DMS 273 (cell line): ENCODE measurements around the gene HDAC9.

Source experiments
- DNase-seq: peaks from one replicate; lab custom pipeline; 2025; ENCODE audit not compliant: unreplicated experiment; lab: John Stamatoyannopoulos, UW

Gene HDAC9

DNA sequence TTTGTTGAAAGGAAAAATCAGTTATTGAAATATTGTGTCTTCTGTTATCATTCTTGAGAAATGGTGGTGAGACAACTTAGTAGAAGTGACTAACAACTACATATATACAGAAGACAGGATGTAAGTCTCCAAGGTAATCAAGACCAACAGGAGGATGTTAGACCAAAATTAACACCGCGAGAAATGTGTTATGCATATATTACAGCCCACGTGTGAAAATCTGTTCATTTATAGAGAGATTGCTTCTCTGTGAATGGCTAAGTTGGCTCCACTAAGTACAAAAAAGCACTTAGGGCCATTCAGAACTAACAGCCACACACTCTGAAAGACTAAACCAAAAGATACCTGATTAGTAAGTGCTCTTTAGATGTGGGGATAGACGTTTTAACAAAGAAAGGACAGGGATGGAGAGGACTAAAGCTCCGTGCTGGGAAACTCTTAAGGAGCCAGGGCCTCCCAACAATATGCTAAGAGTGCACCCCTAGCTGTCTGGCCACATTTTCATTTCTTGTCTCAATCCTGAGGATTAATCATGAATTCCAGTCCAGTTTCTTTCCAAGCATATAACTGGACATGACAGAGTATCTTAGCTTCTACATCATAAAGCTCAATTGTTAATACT lies 26.5 kb downstream of the HDAC9 start:
- no peak for DNase-seq

DNA sequence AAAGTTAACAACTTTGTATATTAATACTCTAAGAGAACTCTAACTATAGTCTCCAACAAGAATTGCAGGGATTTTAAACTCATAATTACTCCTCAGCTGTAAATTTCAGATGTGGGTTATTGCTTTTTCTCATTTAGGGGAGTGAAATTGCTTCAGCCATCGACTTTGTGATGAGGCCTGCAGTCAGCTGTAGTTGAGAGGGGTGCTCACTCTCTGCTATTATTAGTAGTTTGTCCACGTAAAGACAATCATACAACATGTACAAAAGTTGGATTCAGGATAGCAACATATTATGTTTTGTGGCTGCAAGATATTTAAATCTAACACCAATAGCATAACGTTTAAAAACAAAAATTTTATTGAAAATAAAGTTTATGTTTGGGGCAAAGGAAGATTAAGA lies 28.7 kb downstream of the HDAC9 start:
- DNase-seq = no peak

GRCh38 chr7:18526368-18526878 lies 30.9 kb downstream of the HDAC9 start:
- DNase-seq = no peak

- no peak for DNase-seq
Measured at GRCh38 chr7:18529239-18529638, 33.7 kb downstream of the HDAC9 start.

DNA sequence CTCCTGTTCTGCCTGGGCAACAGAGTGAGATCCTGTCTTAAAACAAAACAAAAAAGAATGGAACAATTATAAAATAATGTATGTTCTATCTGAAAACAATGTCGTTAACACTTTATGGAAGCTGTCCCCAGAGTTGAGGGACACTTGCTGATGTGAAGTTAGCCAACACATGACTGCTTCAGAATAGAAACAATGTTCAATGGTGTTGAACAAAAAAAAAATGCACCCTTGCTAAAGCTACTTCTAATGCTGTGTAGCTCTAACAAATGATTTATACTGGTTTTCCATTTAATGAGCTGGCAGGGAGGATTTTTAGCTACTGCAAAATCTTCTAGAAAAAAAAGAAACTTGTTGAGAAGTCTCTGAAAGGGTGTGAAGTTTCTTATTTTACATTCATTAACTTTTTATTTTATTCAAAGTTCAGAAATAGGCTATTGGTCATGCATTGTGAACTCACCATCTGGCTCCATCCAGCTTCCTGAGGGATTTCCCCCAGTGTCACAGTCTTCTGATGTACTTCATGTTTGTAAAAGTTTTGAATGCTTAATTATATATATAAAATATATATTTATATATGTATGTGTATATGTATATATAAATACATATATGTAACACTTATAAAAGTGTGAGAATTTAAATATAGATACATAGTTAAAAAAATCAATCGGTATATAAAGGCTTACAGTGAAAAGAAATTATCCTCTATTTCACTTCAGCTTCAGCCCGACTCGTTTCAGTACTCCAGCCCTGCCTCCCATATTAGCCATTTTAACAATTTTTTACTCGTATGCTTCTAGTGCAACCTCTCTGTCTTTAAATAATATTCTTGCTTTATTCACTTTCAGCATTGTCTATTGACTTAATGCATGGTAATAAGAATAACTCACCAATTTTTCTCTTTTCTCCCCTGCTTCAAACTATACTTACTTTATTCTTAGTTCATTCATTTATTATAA lies 35.0 kb downstream of the HDAC9 start:
- peak; percentile 69 for DNase-seq

DNA sequence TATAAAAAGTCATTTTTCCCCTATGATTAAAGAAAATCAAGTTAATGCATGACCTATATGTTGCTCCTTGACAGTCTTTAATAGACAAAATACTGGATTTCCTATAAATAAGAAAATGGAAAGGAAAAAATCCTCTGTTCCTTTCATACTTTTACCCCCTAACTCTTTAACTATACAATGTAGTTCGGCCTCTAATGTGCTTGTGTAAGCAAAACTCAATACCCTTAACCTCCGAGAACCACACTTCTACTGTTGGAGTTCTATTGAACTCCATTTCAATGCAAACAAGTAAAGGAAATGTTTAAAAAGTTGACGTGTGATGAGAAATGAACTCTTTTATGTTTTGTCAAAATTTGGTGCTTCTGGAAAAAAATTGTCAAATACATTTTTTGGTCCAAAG lies 36.0 kb downstream of the HDAC9 start:
- DNase-seq = no peak

DNA sequence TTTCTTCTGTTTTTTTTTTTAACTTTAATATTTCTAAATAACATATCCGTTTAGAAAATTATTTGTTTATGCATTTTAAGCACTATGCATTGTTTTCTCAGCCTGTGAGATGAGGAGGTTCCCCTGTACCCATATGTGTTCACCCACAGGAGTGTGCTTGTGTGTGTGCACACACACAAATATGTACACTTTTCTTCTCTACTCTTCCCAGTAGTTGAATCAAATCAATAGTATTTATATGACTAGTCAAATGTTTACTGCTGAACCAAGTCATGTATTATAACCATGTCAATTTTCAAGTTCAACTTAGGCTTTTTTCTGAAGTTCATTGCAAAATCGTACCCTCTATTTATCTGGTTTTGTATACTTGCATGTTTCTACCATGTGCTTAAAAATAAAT lies 37.3 kb downstream of the HDAC9 start:
- no peak for DNase-seq

- DNase-seq = no peak
Measured at GRCh38 chr7:18534481-18534880, 38.9 kb downstream of the HDAC9 start.

GRCh38 chr7:18535810-18536415 lies 40.4 kb downstream of the HDAC9 start:
- DNase-seq = peak; percentile 32

DNA sequence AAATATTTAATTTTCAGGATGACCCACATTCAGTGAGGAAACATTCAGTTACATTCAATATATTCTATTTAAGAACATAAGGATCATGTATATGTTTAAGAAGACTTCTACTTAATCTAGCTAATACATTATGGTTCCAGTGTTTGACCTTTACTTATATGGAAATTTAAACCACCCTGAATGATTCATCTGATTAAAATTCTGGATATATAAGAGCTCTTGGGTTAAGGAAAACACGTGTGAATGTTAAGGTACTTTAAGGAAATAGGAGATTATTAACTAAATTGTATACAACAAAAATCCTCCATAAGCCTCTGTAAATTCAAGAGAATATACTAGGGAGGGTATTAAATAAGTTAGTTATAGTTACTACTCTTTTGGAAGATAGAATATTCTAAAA lies 40.9 kb downstream of the HDAC9 start:
- no peak for DNase-seq

DNA sequence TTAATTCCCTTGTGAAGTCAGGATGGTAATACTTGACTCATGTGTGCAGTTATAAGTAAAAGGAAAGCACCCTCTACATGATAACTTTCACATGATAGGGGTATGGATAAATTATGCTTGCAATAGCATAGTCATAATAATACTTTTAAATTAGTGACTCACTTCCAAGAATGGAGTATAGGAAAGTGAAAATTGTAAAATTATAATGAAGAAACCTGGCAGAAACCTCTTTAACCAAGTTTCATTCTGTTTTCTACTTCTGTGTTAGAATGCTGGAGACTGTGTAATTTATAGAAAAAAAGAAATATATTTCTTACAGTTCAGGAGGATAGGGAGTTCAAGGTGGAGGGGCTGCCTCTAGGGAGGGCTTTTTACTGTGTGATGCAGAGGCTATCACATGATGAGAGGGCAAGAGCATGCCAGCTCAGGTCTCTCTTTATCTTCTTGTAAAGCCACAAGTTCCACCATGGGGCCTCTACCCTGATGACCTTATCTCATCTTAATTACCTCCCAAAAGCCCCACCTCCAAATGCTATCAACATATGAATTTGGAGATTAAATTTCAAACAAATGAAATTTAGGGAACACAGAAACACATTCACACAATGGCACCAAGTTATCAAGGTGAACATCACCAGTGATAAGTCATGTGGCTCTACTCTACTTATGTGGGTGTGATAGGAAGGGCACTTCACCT lies 43.2 kb downstream of the HDAC9 start:
- DNase-seq = no peak

GRCh38 chr7:18540396-18540795 lies 44.8 kb downstream of the HDAC9 start:
- DNase-seq = no peak

DNA sequence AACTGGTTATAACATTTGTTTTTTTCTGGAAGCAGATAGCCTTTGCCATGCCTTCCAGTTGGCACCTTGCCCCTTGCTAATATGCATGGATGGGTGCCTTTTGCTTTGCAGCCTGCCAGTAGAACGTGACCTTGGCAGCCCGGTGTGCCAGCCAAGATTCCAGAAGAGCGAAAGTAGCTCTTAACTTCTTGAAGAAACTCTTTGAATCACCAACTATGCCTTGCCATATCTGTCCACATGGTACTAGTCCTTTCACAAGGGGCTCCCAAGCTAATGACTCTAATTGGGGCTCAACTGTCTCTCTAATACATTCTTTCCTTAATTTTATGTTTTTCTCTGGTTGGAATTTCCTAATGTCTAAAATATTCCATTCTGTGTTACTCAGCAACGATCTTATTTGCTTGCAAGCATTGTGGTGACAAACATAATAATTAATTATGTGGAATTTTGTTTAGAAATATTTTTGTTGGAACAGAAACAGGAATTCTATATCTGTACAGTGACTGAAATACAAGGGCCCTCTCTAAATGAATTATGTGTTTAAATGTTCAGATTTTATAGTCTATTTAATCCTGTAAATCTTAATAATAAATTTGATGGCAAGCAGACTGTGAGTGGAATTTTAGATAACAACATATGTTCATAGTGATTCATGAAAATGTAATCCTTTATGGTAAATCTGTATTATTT lies 45.8 kb downstream of the HDAC9 start:
- DNase-seq = peak; percentile 81

DNA sequence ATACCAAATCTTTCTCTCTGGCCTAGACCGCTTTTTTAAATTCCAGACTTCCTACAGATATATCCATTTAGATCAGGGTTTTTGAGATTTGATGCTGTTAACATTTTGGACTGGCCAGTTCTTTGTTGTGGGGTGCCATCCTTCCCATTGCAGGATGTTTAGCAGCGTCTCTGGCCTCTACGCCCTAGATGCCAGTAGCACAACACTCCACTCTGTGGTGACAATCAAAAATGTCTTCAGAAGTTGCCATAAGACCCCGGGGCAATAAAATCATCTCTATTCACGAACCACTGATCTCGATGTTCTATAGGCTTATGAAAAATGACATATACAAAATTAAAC lies 46.3 kb downstream of the HDAC9 start:
- DNase-seq = no peak

DNA sequence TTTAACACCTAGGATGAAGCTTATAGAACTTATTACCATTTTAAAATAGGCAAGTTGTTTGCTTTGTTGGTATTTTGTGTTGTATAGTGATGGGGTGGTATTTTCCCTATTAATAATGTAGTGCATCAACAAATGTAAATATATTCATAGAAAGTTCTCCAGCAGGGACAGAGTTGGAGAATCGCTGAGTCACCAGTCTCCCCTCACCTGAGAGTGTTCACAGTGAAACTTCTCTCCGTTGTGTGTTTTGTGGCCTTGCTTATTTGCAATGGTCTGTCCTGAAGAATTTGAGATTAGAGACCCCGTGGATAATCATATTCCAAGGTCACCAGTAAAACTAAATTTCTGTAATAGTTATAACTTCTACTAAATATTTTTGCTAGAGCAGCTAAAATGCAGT lies 51.0 kb downstream of the HDAC9 start:
- DNase-seq = no peak

- no peak for DNase-seq
Measured at GRCh38 chr7:18547509-18548187, 52.1 kb downstream of the HDAC9 start.

- no peak for DNase-seq
Measured at GRCh38 chr7:18548534-18548933, 53.0 kb downstream of the HDAC9 start.

- peak; percentile 40 for DNase-seq
Measured at GRCh38 chr7:18550574-18550973, 55.0 kb downstream of the HDAC9 start.

DNA sequence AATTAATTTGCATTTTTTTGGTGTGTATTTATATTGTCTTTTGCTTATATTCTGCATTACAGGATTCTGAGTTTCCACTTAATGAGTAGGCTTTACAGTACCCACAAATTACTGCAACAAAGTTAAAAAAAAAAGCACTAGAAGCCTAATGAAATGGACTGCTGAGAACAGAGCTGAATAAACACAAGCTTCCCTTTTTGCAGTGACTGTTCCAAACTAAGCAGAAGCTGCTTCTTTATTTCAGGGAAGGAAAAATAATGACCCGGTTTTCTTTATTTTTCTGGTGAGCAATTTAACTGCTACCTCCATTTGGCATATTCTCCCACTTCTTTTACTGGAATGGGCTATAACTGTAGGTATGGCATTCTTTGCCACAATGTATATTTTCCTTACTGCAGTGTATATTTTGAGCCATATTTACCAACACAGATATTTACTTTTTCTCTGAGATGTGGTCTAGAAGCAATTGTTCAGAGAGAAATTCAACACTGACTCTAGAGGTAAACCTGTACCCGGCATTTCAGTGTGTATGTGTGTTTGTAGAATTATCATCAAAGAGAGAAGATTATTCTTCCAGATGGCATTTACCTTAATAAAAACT lies 56.9 kb downstream of the HDAC9 start:
- peak; percentile 66 for DNase-seq
